HL-60/S4 treated with phorbol 12-myristate 13-acetate at 8.2 ng/mL for 4 days and 3 days (cell line): ENCODE data around the gene MED23.

Source experiments
- in situ Hi-C: fragments of 300-500 bp; cut with MboI; formaldehyde crosslinking; loops from 2 replicates; pipeline ENCODE4 v1.15.0; 2022; ENCODE audit warnings: low sequenced_read_pairs

MED23 gene

DNA sequence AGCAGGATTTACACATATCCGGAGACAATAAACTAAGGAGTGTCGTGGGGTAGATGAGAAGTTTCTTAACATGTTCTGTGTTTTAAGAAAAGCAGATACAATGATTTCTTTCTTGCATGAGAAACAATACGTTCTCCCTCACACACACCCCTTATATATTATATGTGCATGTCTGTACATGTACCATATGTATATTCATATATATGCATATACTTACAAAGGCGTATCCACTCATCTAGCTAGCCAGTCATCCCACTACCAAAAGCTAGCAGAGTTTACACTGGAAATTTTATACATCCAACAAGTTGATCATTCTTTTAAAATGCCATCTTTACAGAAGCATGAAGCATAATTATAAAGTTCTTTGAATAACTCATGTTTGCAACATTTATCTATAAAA is 40.1 kb downstream of the MED23 start:
- in situ Hi-C loops = no loop called here

DNA sequence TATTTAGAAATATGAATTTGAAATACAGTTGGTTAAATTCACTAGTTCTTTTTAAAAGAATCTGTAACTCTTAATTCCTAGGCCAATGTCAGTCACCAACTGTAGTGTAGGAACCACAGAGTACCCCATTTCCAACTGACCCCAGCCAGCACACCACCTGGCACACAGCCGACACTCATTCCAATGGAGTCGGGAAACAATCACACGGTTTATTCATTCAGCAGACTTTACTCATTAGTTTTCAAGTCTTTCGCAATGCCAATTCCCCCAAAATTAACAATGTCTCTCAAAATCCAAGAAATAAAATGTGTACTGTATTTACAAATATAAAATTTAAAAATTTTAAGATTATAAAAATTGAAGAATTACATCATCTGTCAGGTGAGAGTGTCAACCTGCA is 41.5 kb downstream of the MED23 start:
- in situ Hi-C loops = no loop called here

- in situ Hi-C loops = no loop called here
These were observed 46.5 kb downstream of the MED23 start for GRCh38 chr6:131581523-131581922.

GRCh38 chr6:131575834-131576478 is 52.1 kb downstream of the MED23 start:
- in situ Hi-C loops = no loop called here

GRCh38 chr6:131574686-131575085 is 53.4 kb downstream of the MED23 start:
- in situ Hi-C loops = no loop called here

GRCh38 chr6:131574133-131574532 is 53.9 kb downstream of the MED23 start:
- in situ Hi-C loops = no loop called here

DNA sequence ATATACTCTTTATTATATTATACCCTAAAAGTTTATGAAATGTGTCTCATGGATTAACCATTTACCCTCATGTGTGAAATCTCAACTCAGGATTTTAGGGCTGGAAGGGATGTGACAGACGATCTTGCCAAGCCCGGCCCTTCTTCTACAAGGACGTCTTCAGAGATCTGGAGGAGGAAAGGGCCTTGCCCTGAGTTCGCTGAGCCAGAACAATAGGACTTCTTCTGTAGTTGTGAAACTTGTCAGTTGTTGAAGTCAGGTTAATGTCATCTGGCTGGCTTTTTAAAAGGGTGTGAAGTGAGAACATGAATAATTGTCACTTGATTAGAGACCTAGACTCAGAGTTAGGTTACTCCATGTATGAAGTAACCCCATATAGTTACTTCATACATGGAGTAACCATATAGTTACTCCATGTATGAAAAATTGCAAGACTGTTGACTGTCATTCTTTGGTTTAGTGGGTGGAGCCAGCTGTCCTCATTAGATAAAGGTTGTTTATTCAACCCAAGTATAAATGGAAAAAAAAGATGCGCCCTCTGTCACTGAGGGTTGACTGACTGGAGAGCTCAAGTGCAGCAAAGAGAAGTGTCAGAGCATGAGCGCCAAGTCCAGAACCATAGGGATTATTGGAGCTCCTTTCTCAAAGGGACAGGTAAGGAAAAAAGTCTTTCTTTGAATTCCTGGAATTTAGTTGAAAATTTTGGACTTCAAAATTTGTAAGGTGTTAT is 55.2 kb downstream of the MED23 start, which contains the start of gene ARG1:
ARG1 (plus strand) TSS at position 541 of the 730 bp plus-strand sequence; CDS start at position 598, 57 bp downstream.
- in situ Hi-C loops = no loop called here

- in situ Hi-C loops = no loop called here
These were observed 59.3 kb downstream of the MED23 start for GRCh38 chr6:131568726-131569125.

- in situ Hi-C loops = no loop called here
These were observed 63.0 kb downstream of the MED23 start for GRCh38 chr6:131565056-131565455.

- in situ Hi-C loops = no loop called here
These were observed 65.9 kb downstream of the MED23 start for GRCh38 chr6:131561925-131562707.

DNA sequence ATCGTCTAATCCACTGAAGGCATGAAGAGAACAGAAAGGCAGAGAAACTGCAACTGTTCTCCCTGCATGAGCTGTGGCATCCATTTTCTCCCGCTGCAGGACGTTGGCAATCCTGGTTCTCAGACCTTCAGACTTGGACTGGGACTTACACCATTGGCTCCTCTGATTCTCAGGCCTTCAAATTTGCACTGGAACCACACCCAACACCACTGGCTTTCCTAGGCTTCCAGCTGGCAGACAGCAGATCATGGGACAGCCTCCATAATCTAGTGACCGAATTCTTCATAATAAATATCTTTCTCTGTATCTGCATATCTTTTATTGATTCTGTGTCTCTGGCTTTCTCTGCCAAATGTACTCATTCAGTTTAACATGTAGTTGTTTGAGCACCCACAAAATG is 69.1 kb downstream of the MED23 start:
- in situ Hi-C loops = no loop called here

GRCh38 chr6:131555992-131556391 is 72.0 kb downstream of the MED23 start:
- in situ Hi-C loops = no loop called here

DNA sequence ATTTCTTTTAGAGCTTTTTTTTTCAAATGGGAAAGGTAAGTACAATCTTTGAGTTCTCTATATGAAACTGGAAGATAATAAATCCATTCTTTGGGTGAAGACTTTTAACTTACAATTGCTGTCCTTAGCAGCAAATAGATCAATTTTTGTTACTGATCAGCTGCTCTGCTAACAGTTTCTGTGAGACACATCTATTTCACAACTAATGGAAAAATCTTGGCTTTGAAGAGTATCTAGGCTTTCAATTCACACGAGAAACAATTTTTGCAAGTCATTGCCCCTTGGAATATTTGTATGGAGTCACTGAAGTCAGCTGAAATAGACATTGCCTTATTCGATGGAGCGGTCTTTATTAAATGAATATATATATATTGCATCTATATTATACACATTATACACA is 75.5 kb downstream of the MED23 start:
- in situ Hi-C loops = no loop called here

GRCh38 chr6:131551902-131552301 is 76.1 kb downstream of the MED23 start:
- in situ Hi-C loops = no loop called here

GRCh38 chr6:131549811-131550210 is 78.2 kb downstream of the MED23 start:
- in situ Hi-C loops = loop anchor here (25.0 kb wide), 1 partner anchor 663 kb away; no protein-coding TSS in a partner anchor

GRCh38 chr6:131548441-131548840 is 79.6 kb downstream of the MED23 start:
- in situ Hi-C loops = loop anchor here (25.0 kb wide), 1 partner anchor 661 kb away; no protein-coding TSS in a partner anchor

GRCh38 chr6:131547488-131547887 is 80.6 kb downstream of the MED23 start:
- in situ Hi-C loops = loop anchor here (25.0 kb wide), 1 partner anchor 660 kb away; no protein-coding TSS in a partner anchor

- in situ Hi-C loops = loop anchor here (25.0 kb wide), 1 partner anchor 658 kb away; no protein-coding TSS in a partner anchor
These were observed 82.7 kb downstream of the MED23 start for GRCh38 chr6:131545317-131545716.

- in situ Hi-C loops = loop anchor here (25.0 kb wide), 1 partner anchor 651 kb away; no protein-coding TSS in a partner anchor
These were observed 89.4 kb downstream of the MED23 start for GRCh38 chr6:131538615-131539014.

- in situ Hi-C loops = loop anchor here (25.0 kb wide), 1 partner anchor 645 kb away; no protein-coding TSS in a partner anchor
These were observed 95.4 kb downstream of the MED23 start for GRCh38 chr6:131532580-131533039.

DNA sequence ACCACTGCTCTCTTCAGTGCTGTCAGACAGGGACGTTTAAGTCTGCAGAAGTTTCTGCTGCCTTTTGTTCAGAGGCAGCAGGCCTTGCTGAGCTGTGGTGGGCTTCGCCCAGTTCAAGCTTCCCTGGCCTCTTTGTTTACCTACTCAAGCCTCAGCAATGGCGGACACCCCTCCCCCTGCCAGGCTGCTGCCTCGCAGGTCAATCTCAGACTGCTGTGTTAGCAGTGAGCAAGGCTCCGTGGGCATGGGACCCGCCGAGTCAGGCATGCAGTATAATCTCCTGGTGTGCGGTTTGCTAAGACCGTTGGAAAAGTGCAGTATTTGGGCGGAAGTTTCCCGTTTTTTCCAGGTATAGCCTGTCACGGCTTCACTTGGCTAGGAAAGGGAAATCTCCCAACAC is 96.4 kb downstream of the MED23 start:
- in situ Hi-C loops = loop anchor here (25.0 kb wide), 1 partner anchor 644 kb away; no protein-coding TSS in a partner anchor
